IMR-90 (cell line): ENCODE data around the gene PHC2.

Source experiments
- CEBPB ChIP-seq: IDR thresholded peaks from 2 replicates; pipeline ENCODE4 v1.6.1; 2012; ENCODE audit warnings: low read depth, low read length, improper control_type of control experiment
- CTCF ChIP-seq: conservative IDR thresholded peaks from 2 replicates; pipeline ENCODE4 v1.5.1; 2012; ENCODE audit warnings: mild to moderate bottlenecking, low read depth, low read length, improper control_type of control experiment
- FOS ChIP-seq: fragments of 150-350 bp; IDR thresholded peaks from 2 replicates; pipeline ENCODE4 v1.6.1; 2016; ENCODE audit warnings: low read depth, low read length
- MAFK ChIP-seq: IDR thresholded peaks from 2 replicates; pipeline ENCODE4 v1.6.1; 2012; ENCODE audit warnings: low read depth, low read length, improper control_type of control experiment
- MAZ ChIP-seq: IDR thresholded peaks from 2 replicates; pipeline ENCODE4 v1.6.1; 2012; ENCODE audit warnings: low read depth, mild to moderate bottlenecking, low read length, improper control_type of control experiment, moderate library complexity, borderline replicate concordance
- MXI1 ChIP-seq: IDR thresholded peaks from 2 replicates; pipeline ENCODE4 v1.6.1; 2012; ENCODE audit warnings: low read depth, mild to moderate bottlenecking, low read length, moderate library complexity, borderline replicate concordance
- NFE2L2 ChIP-seq: fragments of 150-350 bp; IDR thresholded peaks from 2 replicates; pipeline ENCODE4 v1.6.1; 2016; ENCODE audit warnings: low read depth, mild to moderate bottlenecking, low read length
- POLR2A ChIP-seq: IDR thresholded peaks from 2 replicates; pipeline ENCODE4 v1.6.1; 2012; ENCODE audit warnings: mild to moderate bottlenecking, low read depth, low read length
- RAD21 ChIP-seq: IDR thresholded peaks from 2 replicates; pipeline ENCODE4 v1.6.1; 2012; ENCODE audit warnings: low read length, improper control_type of control experiment
- RCOR1 ChIP-seq: IDR thresholded peaks from 2 replicates; pipeline ENCODE4 v1.6.1; 2012; ENCODE audit warnings: mild to moderate bottlenecking, low read length, improper control_type of control experiment; ENCODE audit not compliant: insufficient replicate concordance
- RFX5 ChIP-seq: IDR thresholded peaks from 2 replicates; pipeline ENCODE4 v1.8.0; 2012; ENCODE audit warnings: low read depth, mild to moderate bottlenecking, low read length, moderate library complexity
- SMC3 ChIP-seq: fragments of 150-350 bp; IDR thresholded peaks from 2 replicates; pipeline ENCODE4 v1.6.1; 2016; ENCODE audit warnings: low read depth, mild to moderate bottlenecking, antibody characterized with exemption, low read length, moderate library complexity
- TF ChIP-seq, protein P1 (sequence below): fragments of 150-350 bp; IDR thresholded peaks from 2 replicates; pipeline ENCODE4 v1.6.1; 2017; ENCODE audit warnings: mild to moderate bottlenecking, antibody characterized with exemption, low read length, low read depth
- TF ChIP-seq, protein P2 (sequence below): fragments of 150-350 bp; IDR thresholded peaks from 2 replicates; pipeline ENCODE4 v1.6.1; 2016; ENCODE audit warnings: low read depth, mild to moderate bottlenecking, low read length, moderate library complexity, borderline replicate concordance

- TF ChIP-seq CTCF (no peak), RFX5 (no peak), POLR2A (no peak), RAD21 (no peak), CEBPB (no peak), SMC3 (no peak), MAFK (no peak), RCOR1 (no peak), FOS (no peak), MAZ (no peak), MXI1 (no peak), NFE2L2 (no peak)
- TF ChIP-seq, protein P1, sequence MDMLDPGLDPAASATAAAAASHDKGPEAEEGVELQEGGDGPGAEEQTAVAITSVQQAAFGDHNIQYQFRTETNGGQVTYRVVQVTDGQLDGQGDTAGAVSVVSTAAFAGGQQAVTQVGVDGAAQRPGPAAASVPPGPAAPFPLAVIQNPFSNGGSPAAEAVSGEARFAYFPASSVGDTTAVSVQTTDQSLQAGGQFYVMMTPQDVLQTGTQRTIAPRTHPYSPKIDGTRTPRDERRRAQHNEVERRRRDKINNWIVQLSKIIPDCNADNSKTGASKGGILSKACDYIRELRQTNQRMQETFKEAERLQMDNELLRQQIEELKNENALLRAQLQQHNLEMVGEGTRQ: no peak
- TF ChIP-seq, protein P2, sequence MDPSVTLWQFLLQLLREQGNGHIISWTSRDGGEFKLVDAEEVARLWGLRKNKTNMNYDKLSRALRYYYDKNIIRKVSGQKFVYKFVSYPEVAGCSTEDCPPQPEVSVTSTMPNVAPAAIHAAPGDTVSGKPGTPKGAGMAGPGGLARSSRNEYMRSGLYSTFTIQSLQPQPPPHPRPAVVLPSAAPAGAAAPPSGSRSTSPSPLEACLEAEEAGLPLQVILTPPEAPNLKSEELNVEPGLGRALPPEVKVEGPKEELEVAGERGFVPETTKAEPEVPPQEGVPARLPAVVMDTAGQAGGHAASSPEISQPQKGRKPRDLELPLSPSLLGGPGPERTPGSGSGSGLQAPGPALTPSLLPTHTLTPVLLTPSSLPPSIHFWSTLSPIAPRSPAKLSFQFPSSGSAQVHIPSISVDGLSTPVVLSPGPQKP: no peak
These were observed 156.4 kb downstream of the PHC2 start for GRCh38 chr1:33274446-33274845.
